ENCODE results near the gene GOLGA1. TPM values are rescaled to one million over a fixed set of nuclear protein-coding genes. Genes with fewer than 3 reads are reported as not detected.

The GOLGA1 gene
- total RNA-seq, 1 donor from 2014 or later = 11.5 TPM

DNA sequence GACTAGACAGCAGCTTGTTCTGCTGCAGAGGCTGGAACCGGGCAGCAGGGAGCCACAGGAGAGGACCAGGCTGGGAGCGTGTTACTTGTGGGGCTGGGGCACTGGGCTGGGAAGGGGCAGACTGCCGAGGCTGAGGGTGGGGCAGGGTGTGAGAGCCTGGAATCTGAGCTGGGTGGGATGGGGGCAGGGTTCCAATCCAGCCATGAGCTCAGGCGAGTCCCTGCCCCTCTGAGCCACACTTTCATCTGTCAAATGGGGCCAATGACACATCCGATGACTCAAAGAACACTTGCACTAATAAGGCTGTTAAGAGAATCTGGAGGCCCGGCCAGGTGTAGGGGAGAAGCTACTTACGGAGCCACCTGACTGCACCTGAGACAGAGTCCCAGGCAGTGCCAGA lies 106.3 kb downstream of the GOLGA1 start:
- DNase-seq = no peak

DNA sequence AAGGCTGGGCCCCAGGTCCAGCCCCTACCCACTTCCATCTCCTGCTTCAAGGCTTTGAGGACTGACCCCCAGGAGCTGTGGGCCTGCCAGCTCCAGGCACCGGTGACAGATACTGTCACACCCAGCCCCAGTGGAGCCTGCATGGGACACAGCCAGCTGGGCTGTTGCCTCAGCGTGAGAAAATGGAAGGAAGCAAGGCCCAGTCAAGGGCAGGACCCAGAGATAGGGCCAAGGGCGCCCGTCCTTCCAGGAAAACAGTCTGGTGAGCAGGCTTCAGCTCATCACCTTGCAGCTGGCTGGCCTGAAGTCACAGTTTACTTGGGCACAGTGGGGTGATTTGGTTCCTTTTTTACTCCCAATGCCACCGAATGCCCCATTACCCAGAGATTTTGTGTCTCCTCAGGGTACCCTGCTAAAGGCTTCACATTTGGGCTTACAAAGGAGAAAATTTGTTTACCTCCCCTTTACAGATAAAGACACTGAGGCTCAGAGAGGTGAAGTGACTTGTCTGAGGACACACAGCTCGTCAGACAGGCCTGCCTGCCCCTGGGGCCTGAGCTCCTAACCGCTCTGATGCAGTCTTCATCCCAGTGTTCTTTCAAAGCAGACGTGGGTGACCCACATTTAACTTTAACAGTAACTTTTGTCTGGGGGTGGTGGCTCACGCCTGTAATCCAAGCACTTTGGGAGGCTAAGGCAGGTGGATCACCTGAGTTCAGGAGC lies 109.1 kb downstream of the GOLGA1 start:
- DNase-seq = no peak

DNA sequence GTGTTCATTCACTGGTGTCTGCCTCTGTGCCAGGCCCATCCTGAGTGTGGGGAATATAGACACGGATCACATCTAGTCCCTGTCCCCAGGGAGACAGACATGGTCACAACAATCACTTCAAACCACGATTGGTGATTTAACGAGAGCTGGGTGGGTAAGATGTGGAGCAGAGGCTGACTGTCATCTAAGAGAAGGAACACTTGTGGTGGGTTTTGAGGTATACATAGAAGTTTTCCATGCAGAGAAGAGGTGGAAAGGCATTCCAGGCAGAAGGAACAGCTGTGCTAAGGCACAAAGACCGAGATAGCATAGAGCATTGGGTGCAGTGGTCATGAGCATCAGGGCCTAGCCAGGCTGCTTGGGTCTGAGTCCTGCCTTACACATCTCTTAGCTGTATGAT lies 110.3 kb downstream of the GOLGA1 start:
- DNase-seq = no peak

DNA sequence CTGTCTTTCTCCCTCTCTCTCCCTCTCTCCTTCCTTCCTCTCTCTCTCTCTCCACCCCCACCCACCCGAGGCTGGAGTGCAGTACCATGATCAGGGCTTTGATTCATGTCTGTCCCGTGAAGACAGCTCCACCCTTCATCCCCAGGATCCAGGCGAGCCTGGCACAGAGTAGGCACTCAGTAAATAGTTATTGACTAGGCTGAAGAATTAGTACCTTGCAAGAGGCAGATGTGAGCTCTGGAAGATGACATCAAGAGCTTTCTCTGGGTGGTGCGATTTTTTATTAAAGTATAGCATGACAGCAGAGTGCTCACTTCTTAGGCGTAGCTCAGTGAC lies 111.6 kb downstream of the GOLGA1 start:
- DNase-seq = no peak

DNA sequence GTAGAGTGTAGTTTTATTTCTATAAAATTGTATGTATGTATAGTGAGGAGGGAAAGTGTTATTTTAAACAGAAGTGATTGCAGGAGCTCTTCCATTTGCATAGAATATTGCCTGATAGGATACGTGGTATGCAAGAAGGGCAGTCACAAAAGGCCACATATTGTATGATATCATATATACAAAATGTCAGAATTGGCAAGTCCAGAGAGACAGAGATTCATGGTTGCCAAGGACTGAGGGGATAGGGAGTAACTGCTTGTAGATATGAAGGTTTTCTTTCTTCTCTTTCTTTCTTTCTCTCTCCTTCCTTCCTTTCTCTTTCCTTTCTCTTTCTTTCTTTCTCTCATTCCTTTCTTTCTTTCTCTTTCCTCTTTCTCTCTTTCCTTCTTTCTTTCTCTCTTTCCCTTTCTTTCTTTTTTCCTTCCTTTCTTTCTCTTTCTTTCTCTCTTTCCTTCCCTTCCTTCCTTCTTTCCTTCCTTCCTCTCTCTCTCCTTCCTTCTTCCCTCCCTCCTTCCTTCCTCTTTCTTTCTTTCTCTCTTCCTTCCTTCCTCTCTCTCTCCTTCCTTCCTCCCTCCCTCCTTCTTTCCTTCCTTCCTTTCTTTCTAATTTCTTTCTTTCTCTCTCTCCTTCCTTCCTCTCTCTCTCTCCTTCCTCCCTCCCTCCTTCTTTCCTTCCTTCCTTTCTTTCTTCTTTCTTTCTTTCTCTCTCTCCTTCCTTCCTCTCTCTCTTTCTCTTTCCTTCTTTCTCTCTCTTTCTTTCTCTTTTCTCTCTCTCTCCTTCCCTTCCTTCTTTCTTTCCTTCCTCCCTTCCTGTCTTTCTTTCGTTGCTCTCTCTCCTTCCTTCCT lies 112.2 kb downstream of the GOLGA1 start:
- DNase-seq = no peak

Small RNA genes lying within 50 kb of the gene (small RNA-seq; reads per million reads assigned to genes)
- gene RNU4-82P = not detected

Other genes starting within 250 kb of the GOLGA1 start
- gene NR6A1, start 169.8 kb downstream of the GOLGA1 start, total RNA-seq = 2.0 TPM
- 2.5 TPM for gene OLFML2A, start 163.9 kb downstream of the GOLGA1 start, total RNA-seq
- gene WDR38, start 87.6 kb downstream of the GOLGA1 start, total RNA-seq = not detected
- 686 TPM for gene RPL35, start 79.1 kb downstream of the GOLGA1 start, total RNA-seq
- 10.1 TPM for gene ARPC5L, start 79.0 kb downstream of the GOLGA1 start, total RNA-seq
- gene SCAI, start 202.4 kb upstream of the GOLGA1 start, total RNA-seq = 51.3 TPM
- gene PPP6C, start 248.7 kb upstream of the GOLGA1 start, total RNA-seq = 23.1 TPM

Data from occipital lobe (tissue), 3 donors.